ENCODE measurements around the gene DAG1. TPM values are rescaled to one million over a fixed set of nuclear protein-coding genes. Genes with fewer than 3 reads are reported as not detected.

DAG1 gene
- total and polyA plus RNA-seq, 5 donors from 2014 or later: 3.2 to 15.7 (median 4.3) TPM

DNA sequence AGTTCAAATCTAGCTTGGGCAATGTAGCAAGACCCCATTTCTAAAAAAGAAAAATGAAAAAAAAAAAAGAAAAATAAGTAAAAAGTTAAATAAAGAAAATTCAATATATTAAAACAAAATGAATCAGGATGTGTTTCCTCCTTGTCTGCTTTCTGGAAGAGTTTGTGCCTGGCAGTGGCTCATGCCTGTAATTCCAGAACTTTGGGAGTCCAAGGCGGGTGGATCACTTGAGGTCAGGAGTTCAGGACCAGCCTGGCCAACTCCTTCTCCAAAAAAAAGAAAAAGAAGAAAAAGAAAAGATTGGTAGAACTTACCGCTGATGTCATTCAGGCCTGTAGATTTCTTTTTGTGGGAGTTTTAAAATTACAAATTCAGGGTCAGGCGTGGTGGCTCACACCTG is 36.8 kb downstream of the DAG1 start:
- no peak for DNase-seq
- no peaks in the 10 kb centered on the region for H3K27me3 Mint-ChIP-seq
- H3K4me3 Mint-ChIP-seq: no peak overlapping the region
- H3K9me3 Mint-ChIP-seq: no peaks in the 10 kb centered on the region
- no peak overlapping the region for H3K27ac Mint-ChIP-seq
- no peak overlapping the region for H3K27ac ChIP-seq (ENCODE audit: insufficient read depth, low read length, poor library complexity, severe bottlenecking)
- H3K4me1 ChIP-seq (ENCODE audit: control insufficient read depth, insufficient read depth, low read length, poor library complexity, severe bottlenecking): no peaks in the 10 kb centered on the region
- no peak overlapping the region for H3K4me3 ChIP-seq (ENCODE audit: low read depth, low read length)
- peaks cover 14% of the 10 kb centered on the region for H3K36me3 Mint-ChIP-seq
- H3K9me3 ChIP-seq (ENCODE audit: control insufficient read depth in 2 of 2, low read length in 2 of 2): no peaks in the 10 kb centered on the region
- peaks cover 16% of the 10 kb centered on the region for H3K36me3 ChIP-seq (ENCODE audit: control insufficient read depth, insufficient read depth, low read length)
- no peaks in the 10 kb centered on the region for H3K27me3 ChIP-seq (ENCODE audit: control insufficient read depth, insufficient read depth, low read length)
- peaks cover 13 to 22% (median 18%) of the 10 kb centered on the region in 4 donors for H3K4me1 Mint-ChIP-seq
- ATAC-seq (ENCODE audit: low read depth in 2 of 2): no peak

DNA sequence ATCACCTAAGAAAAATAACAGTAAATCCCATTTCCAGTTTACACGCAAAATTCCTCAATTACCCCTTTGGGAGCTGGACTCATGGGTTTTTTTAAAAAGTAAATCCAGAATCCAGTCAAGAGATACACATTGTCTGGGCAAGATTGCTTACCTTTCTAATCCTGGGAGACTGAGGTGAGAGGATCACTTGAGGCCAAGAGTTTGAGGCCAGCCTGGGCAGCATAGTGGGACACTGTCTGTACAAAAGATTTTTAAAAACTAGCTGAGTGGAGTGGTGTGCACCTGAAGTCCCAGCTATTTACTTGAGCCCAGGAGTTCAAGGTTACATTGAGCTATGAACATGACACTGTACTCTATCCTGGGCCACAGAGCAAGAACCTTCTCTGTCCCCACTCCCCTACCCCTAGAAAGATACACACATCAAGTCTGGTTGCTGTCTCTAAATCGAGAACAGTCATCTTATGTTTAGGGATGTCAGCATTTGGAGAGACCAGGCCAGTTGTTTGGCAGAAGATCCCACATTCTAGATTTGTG is 39.0 kb downstream of the DAG1 start:
- ATAC-seq (ENCODE audit: low read depth in 2 of 2): no peak
- peak overlapping the region in 1 of 3 donors; percentile 55 for H3K27ac Mint-ChIP-seq

DNA sequence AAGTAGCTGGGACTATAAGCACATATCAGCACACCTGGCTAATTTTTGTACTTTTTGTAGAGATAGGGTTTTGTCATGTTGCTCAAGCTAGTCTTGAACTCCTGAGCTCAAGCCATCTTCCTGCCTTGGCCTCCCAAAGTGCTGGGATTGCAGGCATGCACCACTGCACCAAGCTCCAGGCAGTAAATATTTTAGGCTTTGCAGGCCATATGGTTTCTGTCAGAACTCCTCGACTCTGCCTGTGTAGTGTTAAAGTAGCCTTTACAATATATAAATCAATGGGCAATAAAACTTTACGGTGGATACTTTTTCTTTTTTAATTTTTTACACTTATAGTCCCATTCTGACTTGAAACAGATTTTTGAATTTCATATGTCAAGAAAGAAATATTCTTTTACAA is 41.6 kb downstream of the DAG1 start:
- no peak overlapping the region for H3K4me3 ChIP-seq (ENCODE audit: low read depth, low read length)
- Mint-ChIP-seq H3K27me3 (no peaks in the 10 kb centered on the region), H3K4me3 (no peak overlapping the region), H3K4me1 (peaks cover 9 to 21% (median 13%) of the 10 kb centered on the region in 4 donors), H3K27ac (no peak overlapping the region), H3K36me3 (peaks cover 28% of the 10 kb centered on the region), H3K9me3 (no peaks in the 10 kb centered on the region)
- H3K27me3 ChIP-seq (ENCODE audit: control insufficient read depth, insufficient read depth, low read length): no peaks in the 10 kb centered on the region
- no peak for DNase-seq
- no peak overlapping the region for H3K27ac ChIP-seq (ENCODE audit: insufficient read depth, low read length, poor library complexity, severe bottlenecking)
- no peaks in the 10 kb centered on the region for H3K9me3 ChIP-seq (ENCODE audit: control insufficient read depth in 2 of 2, low read length in 2 of 2)
- ATAC-seq (ENCODE audit: low read depth in 2 of 2): no peak
- no peaks in the 10 kb centered on the region for H3K4me1 ChIP-seq (ENCODE audit: control insufficient read depth, insufficient read depth, low read length, poor library complexity, severe bottlenecking)
- peaks cover 39% of the 10 kb centered on the region for H3K36me3 ChIP-seq (ENCODE audit: control insufficient read depth, insufficient read depth, low read length)

More for the DNA sequence above, 39.0 kb downstream of the DAG1 start:
- peaks cover 11 to 20% (median 12%) of the 10 kb centered on the region in 4 donors for H3K4me1 Mint-ChIP-seq
- H3K4me3 Mint-ChIP-seq: no peak overlapping the region
- no peaks in the 10 kb centered on the region for H3K27me3 ChIP-seq (ENCODE audit: control insufficient read depth, insufficient read depth, low read length)
- H3K4me3 ChIP-seq (ENCODE audit: low read depth, low read length): no peak overlapping the region
- no peaks in the 10 kb centered on the region for H3K4me1 ChIP-seq (ENCODE audit: control insufficient read depth, insufficient read depth, low read length, poor library complexity, severe bottlenecking)
- no peaks in the 10 kb centered on the region for H3K27me3 Mint-ChIP-seq
- DNase-seq: no peak
- peaks cover 32% of the 10 kb centered on the region for H3K36me3 ChIP-seq (ENCODE audit: control insufficient read depth, insufficient read depth, low read length)
- peaks cover 21% of the 10 kb centered on the region for H3K36me3 Mint-ChIP-seq
- no peaks in the 10 kb centered on the region for H3K9me3 Mint-ChIP-seq
- no peaks in the 10 kb centered on the region for H3K9me3 ChIP-seq (ENCODE audit: control insufficient read depth in 2 of 2, low read length in 2 of 2)
- no peak overlapping the region for H3K27ac ChIP-seq (ENCODE audit: insufficient read depth, low read length, poor library complexity, severe bottlenecking)

DNA sequence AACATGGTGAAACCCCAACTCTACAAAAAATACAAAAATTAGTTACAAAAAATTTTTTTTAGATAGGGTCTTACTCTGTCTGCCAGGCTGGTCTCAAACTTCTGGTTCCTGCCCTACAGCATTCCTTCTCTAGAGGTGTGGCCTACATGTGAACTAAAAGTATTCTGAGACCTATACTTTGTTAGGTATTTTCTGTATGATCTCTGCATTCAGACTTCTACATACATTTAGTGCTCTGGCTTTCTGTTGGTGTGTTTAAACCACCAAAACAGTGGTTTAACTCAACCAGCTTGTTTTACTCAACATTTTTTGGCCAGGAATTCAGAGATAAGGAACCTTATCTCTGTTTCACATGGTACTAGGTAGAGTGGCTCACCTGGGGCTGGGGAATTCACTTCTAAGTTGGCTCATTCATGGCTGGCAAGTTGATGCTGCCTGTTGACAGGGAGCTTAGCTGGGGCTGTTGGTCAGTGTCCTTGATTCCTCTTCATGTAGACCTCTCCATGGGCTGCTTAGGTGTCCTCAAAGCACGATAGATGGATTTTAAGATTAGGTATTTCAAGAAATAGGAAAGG is 42.8 kb downstream of the DAG1 start:
- no peak for ATAC-seq (ENCODE audit: low read depth in 2 of 2)
- no peak for DNase-seq
- Mint-ChIP-seq H3K4me1 (peaks cover 9 to 22% (median 14%) of the 10 kb centered on the region in 4 donors), H3K4me3 (peak overlapping the region in 1 of 4 donors; percentile 63), H3K27me3 (no peaks in the 10 kb centered on the region), H3K9me3 (no peaks in the 10 kb centered on the region), H3K36me3 (peaks cover 35% of the 10 kb centered on the region), H3K27ac (no peak overlapping the region)
- H3K4me1 ChIP-seq (ENCODE audit: control insufficient read depth, insufficient read depth, low read length, poor library complexity, severe bottlenecking): no peaks in the 10 kb centered on the region
- H3K36me3 ChIP-seq (ENCODE audit: control insufficient read depth, insufficient read depth, low read length): peaks cover 47% of the 10 kb centered on the region
- H3K27ac ChIP-seq (ENCODE audit: insufficient read depth, low read length, poor library complexity, severe bottlenecking): no peak overlapping the region
- H3K4me3 ChIP-seq (ENCODE audit: low read depth, low read length): no peak overlapping the region
- no peaks in the 10 kb centered on the region for H3K9me3 ChIP-seq (ENCODE audit: control insufficient read depth in 2 of 2, low read length in 2 of 2)
- H3K27me3 ChIP-seq (ENCODE audit: control insufficient read depth, insufficient read depth, low read length): no peaks in the 10 kb centered on the region

DNA sequence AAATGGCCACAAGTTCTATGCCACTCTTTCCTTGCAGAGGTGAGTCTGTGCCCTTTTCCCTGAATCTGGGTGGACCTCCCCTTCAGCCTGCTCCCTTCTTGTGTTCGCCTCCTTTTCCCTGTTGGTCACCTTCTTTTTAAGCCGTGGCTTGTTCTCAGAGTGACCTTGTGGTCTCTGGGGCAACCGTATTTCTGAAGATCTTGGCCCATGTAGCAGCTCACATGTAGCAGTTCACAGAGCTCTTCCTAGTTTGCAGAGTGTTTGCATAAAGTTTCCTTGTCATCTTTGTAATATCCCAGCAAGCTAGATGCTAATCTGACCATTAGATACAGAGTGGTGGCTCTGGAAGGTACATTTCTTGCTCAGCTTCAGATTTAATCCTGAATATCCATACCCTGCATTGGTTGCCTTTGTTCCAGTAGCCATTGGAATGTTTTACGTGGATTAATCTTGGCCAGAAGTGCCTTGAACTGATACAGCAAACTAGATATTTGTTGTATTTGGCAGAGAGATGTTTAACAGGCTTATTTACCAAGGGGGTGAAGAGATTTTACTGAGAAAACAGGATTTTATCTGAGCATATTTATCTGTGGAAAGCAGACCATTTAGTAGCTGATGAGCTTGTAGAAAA is 43.5 kb downstream of the DAG1 start:
- no peak for ATAC-seq (ENCODE audit: low read depth in 2 of 2)
- no peaks in the 10 kb centered on the region for H3K27me3 ChIP-seq (ENCODE audit: control insufficient read depth, insufficient read depth, low read length)
- no peak overlapping the region for H3K4me3 ChIP-seq (ENCODE audit: low read depth, low read length)
- Mint-ChIP-seq H3K27me3 (no peaks in the 10 kb centered on the region), H3K4me3 (no peak overlapping the region), H3K27ac (no peak overlapping the region), H3K4me1 (peaks cover 9 to 21% (median 14%) of the 10 kb centered on the region in 4 donors), H3K9me3 (no peaks in the 10 kb centered on the region), H3K36me3 (peaks cover 35% of the 10 kb centered on the region)
- H3K4me1 ChIP-seq (ENCODE audit: control insufficient read depth, insufficient read depth, low read length, poor library complexity, severe bottlenecking): no peaks in the 10 kb centered on the region
- no peak overlapping the region for H3K27ac ChIP-seq (ENCODE audit: insufficient read depth, low read length, poor library complexity, severe bottlenecking)
- DNase-seq: no peak
- H3K9me3 ChIP-seq (ENCODE audit: control insufficient read depth in 2 of 2, low read length in 2 of 2): no peaks in the 10 kb centered on the region
- H3K36me3 ChIP-seq (ENCODE audit: control insufficient read depth, insufficient read depth, low read length): peaks cover 50% of the 10 kb centered on the region

DNA sequence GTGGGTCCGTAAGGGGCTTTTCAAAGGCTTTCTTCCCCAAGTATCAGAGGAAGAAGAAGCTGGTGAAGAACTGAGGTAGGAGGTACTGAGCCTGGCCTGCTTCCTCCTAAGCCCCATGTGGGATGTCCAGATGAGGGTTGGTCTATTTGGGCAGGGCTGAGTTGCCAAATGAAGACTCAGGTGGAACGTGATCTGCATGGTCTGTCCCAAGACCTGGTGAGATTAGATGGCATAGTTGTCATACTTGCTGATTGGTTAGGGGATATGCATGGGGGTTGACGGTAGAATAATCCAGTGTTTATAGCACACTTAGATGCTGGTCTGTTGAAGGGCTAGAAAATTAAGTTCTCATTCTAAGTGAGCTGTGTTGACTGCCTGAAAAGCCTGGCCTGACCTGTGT is 47.9 kb downstream of the DAG1 start:
- H3K27me3 ChIP-seq (ENCODE audit: control insufficient read depth, insufficient read depth, low read length): no peaks in the 10 kb centered on the region
- no peak overlapping the region for H3K4me3 ChIP-seq (ENCODE audit: low read depth, low read length)
- no peaks in the 10 kb centered on the region for H3K4me1 ChIP-seq (ENCODE audit: control insufficient read depth, insufficient read depth, low read length, poor library complexity, severe bottlenecking)
- H3K9me3 ChIP-seq (ENCODE audit: control insufficient read depth in 2 of 2, low read length in 2 of 2): no peaks in the 10 kb centered on the region
- H3K27me3 Mint-ChIP-seq: no peaks in the 10 kb centered on the region
- H3K27ac ChIP-seq (ENCODE audit: insufficient read depth, low read length, poor library complexity, severe bottlenecking): no peak overlapping the region
- no peaks in the 10 kb centered on the region for H3K9me3 Mint-ChIP-seq
- peaks cover 32% of the 10 kb centered on the region for H3K36me3 Mint-ChIP-seq
- ATAC-seq (ENCODE audit: low read depth in 2 of 2) (no peak), DNase-seq (no peak)
- peak overlapping the region in 2 of 3 donors; percentile 31 to 33 for H3K27ac Mint-ChIP-seq
- H3K4me1 Mint-ChIP-seq: peaks cover 9 to 21% (median 15%) of the 10 kb centered on the region in 4 donors
- H3K36me3 ChIP-seq (ENCODE audit: control insufficient read depth, insufficient read depth, low read length): peaks cover 38% of the 10 kb centered on the region
- no peak overlapping the region for H3K4me3 Mint-ChIP-seq

DNA sequence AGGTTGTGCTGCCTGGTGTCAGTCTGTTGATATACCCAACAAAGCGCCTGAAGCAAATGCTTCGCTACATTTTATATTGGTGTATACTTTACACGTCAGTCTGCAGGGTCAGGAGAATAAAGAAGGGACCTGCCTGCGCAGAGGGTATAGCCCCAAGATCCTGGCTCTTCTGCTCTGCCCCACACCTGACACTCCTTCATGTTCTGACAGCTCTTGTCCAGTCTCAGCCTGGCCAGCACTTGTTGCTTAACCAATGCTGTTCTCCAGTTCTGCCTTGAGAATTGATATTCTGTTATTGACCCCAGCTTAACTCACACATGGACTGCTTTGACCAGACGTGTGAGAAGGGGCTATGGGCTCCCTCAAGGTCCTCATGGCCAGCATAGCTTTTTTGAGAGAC is 48.4 kb downstream of the DAG1 start:
- peaks cover 28% of the 10 kb centered on the region for H3K36me3 Mint-ChIP-seq
- no peaks in the 10 kb centered on the region for H3K27me3 Mint-ChIP-seq
- peak overlapping the region in 2 of 3 donors; percentile 31 to 33 for H3K27ac Mint-ChIP-seq
- no peak overlapping the region for H3K27ac ChIP-seq (ENCODE audit: insufficient read depth, low read length, poor library complexity, severe bottlenecking)
- no peak overlapping the region for H3K4me3 Mint-ChIP-seq
- no peaks in the 10 kb centered on the region for H3K9me3 ChIP-seq (ENCODE audit: control insufficient read depth in 2 of 2, low read length in 2 of 2)
- no peak for DNase-seq
- no peak overlapping the region for H3K4me3 ChIP-seq (ENCODE audit: low read depth, low read length)
- H3K4me1 ChIP-seq (ENCODE audit: control insufficient read depth, insufficient read depth, low read length, poor library complexity, severe bottlenecking): no peaks in the 10 kb centered on the region
- H3K4me1 Mint-ChIP-seq: peaks cover 9 to 23% (median 16%) of the 10 kb centered on the region in 4 donors
- no peaks in the 10 kb centered on the region for H3K9me3 Mint-ChIP-seq
- peaks cover 34% of the 10 kb centered on the region for H3K36me3 ChIP-seq (ENCODE audit: control insufficient read depth, insufficient read depth, low read length)
- no peaks in the 10 kb centered on the region for H3K27me3 ChIP-seq (ENCODE audit: control insufficient read depth, insufficient read depth, low read length)
- no peak for ATAC-seq (ENCODE audit: low read depth in 2 of 2)

DNA sequence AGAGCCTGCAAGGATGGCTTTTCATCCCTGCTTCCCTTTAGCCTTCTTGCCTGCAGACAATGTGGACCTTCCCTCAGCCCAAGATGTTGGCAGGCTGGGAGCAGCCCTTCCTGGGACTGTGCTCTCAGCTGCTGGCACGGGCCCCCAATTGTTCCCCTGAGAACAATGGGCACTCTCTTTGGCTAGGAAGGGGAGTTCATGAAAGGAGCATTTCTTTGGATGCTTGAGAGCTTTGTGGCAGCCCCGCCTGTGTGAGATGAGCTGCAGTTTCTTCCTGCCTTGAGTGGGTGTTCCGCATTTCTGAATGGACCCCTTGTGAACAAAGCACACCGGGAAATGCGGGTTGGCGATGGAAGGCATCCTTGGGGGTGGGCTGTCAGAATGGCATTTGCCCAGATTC is 49.2 kb downstream of the DAG1 start:
- H3K27me3 Mint-ChIP-seq: no peaks in the 10 kb centered on the region
- H3K36me3 ChIP-seq (ENCODE audit: control insufficient read depth, insufficient read depth, low read length): peaks cover 29% of the 10 kb centered on the region
- no peak overlapping the region for H3K4me3 Mint-ChIP-seq
- no peak for ATAC-seq (ENCODE audit: low read depth in 2 of 2)
- peaks cover 9 to 23% (median 16%) of the 10 kb centered on the region in 4 donors for H3K4me1 Mint-ChIP-seq
- H3K4me1 ChIP-seq (ENCODE audit: control insufficient read depth, insufficient read depth, low read length, poor library complexity, severe bottlenecking): no peaks in the 10 kb centered on the region
- DNase-seq: no peak
- no peak overlapping the region for H3K4me3 ChIP-seq (ENCODE audit: low read depth, low read length)
- H3K27ac ChIP-seq (ENCODE audit: insufficient read depth, low read length, poor library complexity, severe bottlenecking): no peak overlapping the region
- no peaks in the 10 kb centered on the region for H3K9me3 ChIP-seq (ENCODE audit: control insufficient read depth in 2 of 2, low read length in 2 of 2)
- H3K9me3 Mint-ChIP-seq: no peaks in the 10 kb centered on the region
- no peak overlapping the region for H3K27ac Mint-ChIP-seq
- no peaks in the 10 kb centered on the region for H3K27me3 ChIP-seq (ENCODE audit: control insufficient read depth, insufficient read depth, low read length)
- H3K36me3 Mint-ChIP-seq: peaks cover 24% of the 10 kb centered on the region

All from CD4-positive, CD25-positive, alpha-beta regulatory T cell (primary cell).